Transverse colon (tissue), 4 donors: ENCODE results near the gene CFD. TPM values are rescaled to one million over a fixed set of nuclear protein-coding genes. Genes with fewer than 3 reads are reported as not detected.
"Not testable (repeated sequence)": the region's sequence is repeated elsewhere in the genome, so short reads cannot be mapped to it uniquely, and the experiment has no call there.

Experiments
- DNase-seq: peaks from one replicate; pipeline ENCODE4 v3.0.0-alpha.2; 2019
- H3K27ac ChIP-seq, 4 donors: fragments of 200-600 bp; sonication (generic); 2 replicates each; pipeline ENCODE4 v1.5.1; 2016 to 2018; ENCODE audit warnings: inconsistent platforms in 4 of 4
- H3K27me3 ChIP-seq: fragments of 200-600 bp; sonication (generic); 2 replicates; pipeline ENCODE4 v1.5.1; 2017; ENCODE audit warnings: inconsistent platforms
- H3K36me3 ChIP-seq, 4 donors: fragments of 200-600 bp; sonication (generic); 2 replicates each; pipeline ENCODE4 v1.5.1; 2017 to 2019; ENCODE audit warnings: inconsistent platforms in 4 of 4
- H3K4me1 ChIP-seq, 4 donors: fragments of 200-600 bp; sonication (generic); 2 replicates each; pipeline ENCODE4 v1.5.1; 2017 to 2020; ENCODE audit warnings: inconsistent platforms in 4 of 4
- H3K4me3 ChIP-seq, 4 donors: fragments of 200-600 bp; sonication (generic); 1 replicate in 1 of 4; 2 replicates in 3 of 4; pipeline versions ENCODE4 v1.5.1 to v1.6.1; 2017 to 2019; ENCODE audit warnings: inconsistent platforms in 4 of 4
- H3K9me3 ChIP-seq, 2 donors: fragments of 200-600 bp; sonication (generic); 2 replicates each; pipeline ENCODE4 v1.5.1; 2017 to 2019; ENCODE audit warnings: inconsistent platforms in 2 of 2
- CTCF ChIP-seq, 5 experiments: fragments of 200-600 bp in 3 of 5; fragments of 450-650 bp in 2 of 5; sonication (generic) in 3 of 5; IDR thresholded peaks; 1 replicate in 2 of 5; 2 replicates in 3 of 5; pipeline ENCODE4 v1.5.1; 2016 to 2017; ENCODE audit warnings: antibody characterized with exemption in 5 of 5, inconsistent platforms in 3 of 5, mild to moderate bottlenecking in 2 of 5, moderate library complexity in 1 of 5
- EP300 ChIP-seq: sonication (generic); formaldehyde crosslinking; IDR thresholded peaks from one replicate; pipeline ENCODE4 v1.6.1; 2017; ENCODE audit warnings: antibody characterized with exemption, low read depth
- POLR2A ChIP-seq: fragments of 450-650 bp; IDR thresholded peaks from one replicate; pipeline ENCODE4 v1.6.1; 2016; ENCODE audit warnings: antibody characterized with exemption, mild to moderate bottlenecking, moderate library complexity
- POLR2AphosphoS5 ChIP-seq, 3 donors: sonication (generic); formaldehyde crosslinking; IDR thresholded peaks; one replicate each; pipeline ENCODE4 v1.6.1; 2016; ENCODE audit warnings: antibody characterized with exemption in 3 of 3
- WGBS, 2 donors: methylation state at CpG; one replicate each; pipeline ENCODE4 v1.1.5; 2018; ENCODE audit warnings: low coverage in 1 of 2; 5-methylcytosine and 5-hydroxymethylcytosine counted together
- in situ Hi-C, 4 donors: fragments of 200-750 bp; cut with MboI; loops; one replicate each; pipeline versions ENCODE4 v1.15.0 to v1.15.1; 2017; ENCODE audit warnings: low sequenced_read_pairs in 3 of 4, low pct_ligation_motif_present in 1 of 4, low pct_unique_long_range_greater_than_20kb in 1 of 4
- intact Hi-C: fragments of 100-400 bp; cut with DNase I; formaldehyde crosslinking; loops from one replicate; pipeline ENCODE4 v1.15.1; 2023; ENCODE audit warnings: low total_unique reads
- total RNA-seq, 4 donors: library from RNA; depleted of rRNA; stranded (reverse); fragments of >200 nt; gene quantifications; one replicate each; pipeline ENCODE4 v1.1.0, GENCODE V29; 2016

CFD gene
- total RNA-seq, 4 donors from 2014 or later, result 147 to 368 (median 208) TPM

DNA sequence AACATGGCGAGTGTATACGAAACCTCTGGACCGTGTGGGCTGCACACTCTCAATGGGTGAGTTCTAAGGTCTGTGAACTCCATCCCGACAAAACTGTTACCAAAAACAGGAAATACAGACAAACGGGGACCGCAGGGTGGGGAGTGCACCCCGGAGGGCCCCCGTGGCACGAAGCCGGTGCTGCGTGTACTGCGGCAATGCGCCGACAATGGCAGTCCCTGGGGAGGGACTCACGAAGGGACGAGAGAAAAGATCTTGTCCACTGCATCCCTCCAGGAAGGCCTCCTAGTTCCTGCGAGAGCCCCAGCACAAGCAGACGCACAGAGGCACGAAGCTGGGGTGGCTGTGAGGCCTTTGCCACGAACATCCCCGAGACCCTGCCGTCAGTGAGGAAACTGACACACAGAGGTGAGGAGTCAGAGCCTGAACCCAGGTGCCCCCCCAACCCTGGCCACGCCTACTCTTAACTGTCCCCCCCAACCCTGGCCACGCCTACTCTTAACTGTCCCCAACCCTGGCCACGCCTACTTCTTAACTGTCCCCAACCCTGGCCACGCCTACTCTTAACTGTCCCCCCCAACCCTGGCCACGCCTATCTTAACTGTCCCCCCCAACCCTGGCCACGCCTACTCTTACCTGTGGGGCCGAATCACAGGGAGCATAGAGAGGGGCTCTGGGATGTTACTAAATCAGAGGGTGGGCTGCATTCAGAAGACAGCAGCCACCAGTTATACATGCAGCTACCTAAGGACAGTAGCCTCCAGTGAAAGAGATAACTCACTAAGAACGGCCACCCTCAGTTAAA lies 29.3 kb downstream of the CFD start:
- Histone ChIP-seq H3K27me3 (no peaks in the 10 kb centered on the region), H3K27ac (no peak overlapping the region), H3K4me3 (no peak overlapping the region), H3K36me3 (peaks cover 0 to 26% (median 13%) of the 10 kb centered on the region in 4 donors), H3K4me1 (peaks cover 0 to 15% (median 11%) of the 10 kb centered on the region in 4 donors), H3K9me3 (no peaks in the 10 kb centered on the region)
- intact Hi-C loops, result no loop called here
- WGBS, 2 donors, result 82 to 87% methylated on average over 10 to 30 of the region's 30 CpGs
- in situ Hi-C loops, result no loop called here
- no peak for TF ChIP-seq POLR2AphosphoS5 (IDR thresholded peaks at IDR 0.05)
- TF ChIP-seq EP300, result no peak
- TF ChIP-seq POLR2A, result no peak
- no peak for TF ChIP-seq CTCF (IDR thresholded peaks at IDR 0.05)
- DNase-seq, result no peak

GRCh38 chr19:889662-890295 lies 30.3 kb downstream of the CFD start:
- Histone ChIP-seq H3K9me3 (no peaks in the 10 kb centered on the region), H3K27me3 (no peaks in the 10 kb centered on the region)

GRCh38 chr19:890831-891230 lies 31.4 kb downstream of the CFD start:
- peak overlapping the region in 3 of 4 donors; percentile 31 to 95 (median 33) for H3K27ac ChIP-seq
- DNase-seq, result no peak

More at GRCh38 chr19:889662-890295, 30.3 kb downstream of the CFD start:
- Histone ChIP-seq H3K4me1 (peaks cover 0 to 16% (median 12%) of the 10 kb centered on the region in 4 donors), H3K36me3 (peaks cover 0 to 23% (median 11%) of the 10 kb centered on the region in 4 donors), H3K27ac (no peak overlapping the region), H3K4me3 (no peak overlapping the region)
- TF ChIP-seq EP300, result no peak
- 94% methylated on average over 25 of the region's 26 CpGs; no CpG with 5 or more reads in 1 of the 2 donors for WGBS, 2 donors
- no peak for DNase-seq
- in situ Hi-C loops, result no loop called here
- intact Hi-C loops, result no loop called here

DNA sequence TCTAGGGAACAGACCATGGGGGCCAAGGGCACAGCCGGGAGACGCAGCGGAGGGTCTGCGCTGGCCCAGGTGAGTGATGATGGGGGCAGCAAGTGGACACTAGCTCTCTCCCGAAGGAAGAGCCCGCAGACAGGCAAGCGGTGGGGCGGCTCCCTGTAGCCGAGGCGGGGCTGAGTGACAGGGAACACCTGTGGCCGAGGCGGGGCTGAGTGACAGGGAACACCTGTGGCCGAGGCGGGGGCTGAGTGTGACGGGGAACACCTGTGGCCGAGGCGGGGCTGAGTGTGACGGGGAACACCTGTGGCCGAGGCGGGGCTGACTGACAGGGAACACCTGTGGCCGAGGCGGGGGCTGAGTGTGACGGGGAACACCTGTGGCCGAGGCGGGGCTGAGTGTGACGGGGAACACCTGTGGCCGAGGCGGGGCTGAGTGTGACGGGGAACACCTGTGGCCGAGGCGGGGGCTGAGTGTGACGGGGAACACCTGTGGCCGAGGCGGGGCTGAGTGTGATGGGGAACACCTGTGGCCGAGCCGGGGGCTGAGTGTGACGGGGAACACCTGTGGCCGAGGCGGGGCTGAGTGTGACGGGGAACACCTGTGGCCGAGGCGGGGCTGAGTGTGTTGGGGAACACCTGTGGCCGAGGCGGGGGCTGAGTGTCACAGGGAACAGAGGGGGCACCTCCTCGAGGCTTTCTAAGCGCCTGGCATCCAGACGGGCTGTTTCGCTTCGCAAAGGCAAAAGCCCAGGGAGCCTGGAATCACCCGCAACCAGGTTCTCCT lies 32.1 kb downstream of the CFD start:
- H3K4me1 ChIP-seq, result peaks cover 0 to 16% (median 12%) of the 10 kb centered on the region in 4 donors
- peak overlapping the region; percentile 87 to 95 (median 94) for H3K27ac ChIP-seq
- intact Hi-C loops, H3K27me3 ChIP-seq, H3K9me3 ChIP-seq, in situ Hi-C loops: not testable (repeated sequence)
- peak in 1 of 3 donors; percentile 11 for TF ChIP-seq POLR2AphosphoS5 (IDR thresholded peaks at IDR 0.05)
- peaks cover 0 to 13% (median 4%) of the 10 kb centered on the region in 4 donors for H3K36me3 ChIP-seq
- DNase-seq, result peak; percentile 85
- peak overlapping the region in 3 of 4 donors; percentile 89 to 92 (median 90) for H3K4me3 ChIP-seq
- 33% methylated on average over 31 of the region's 50 CpGs; no CpG with 5 or more reads in 1 of the 2 donors for WGBS, 2 donors

More at GRCh38 chr19:890831-891230, 31.4 kb downstream of the CFD start:
- intact Hi-C loops, result no loop called here
- in situ Hi-C loops, result no loop called here
- no peak overlapping the region for H3K4me3 ChIP-seq
- H3K36me3 ChIP-seq, result peaks cover 0 to 15% (median 7%) of the 10 kb centered on the region in 4 donors
- H3K27me3 ChIP-seq, result no peaks in the 10 kb centered on the region
- WGBS, 2 donors, result 84% methylated on average over 18 of the region's 18 CpGs; no CpG with 5 or more reads in 1 of the 2 donors
- peaks cover 0 to 16% (median 12%) of the 10 kb centered on the region in 4 donors for H3K4me1 ChIP-seq
- no peaks in the 10 kb centered on the region for H3K9me3 ChIP-seq
- no peak for TF ChIP-seq POLR2AphosphoS5 (IDR thresholded peaks at IDR 0.05)
- TF ChIP-seq CTCF (IDR thresholded peaks at IDR 0.05), result no peak
